Cerebellar cortex (tissue), 1 donor: ENCODE data around the gene CNN1.

ENCODE experiments used
- DNase-seq: peaks from one replicate; pipeline ENCODE4 v3.0.0-alpha.2; 2015; ENCODE audit warnings: low spot score

The CNN1 gene

DNA sequence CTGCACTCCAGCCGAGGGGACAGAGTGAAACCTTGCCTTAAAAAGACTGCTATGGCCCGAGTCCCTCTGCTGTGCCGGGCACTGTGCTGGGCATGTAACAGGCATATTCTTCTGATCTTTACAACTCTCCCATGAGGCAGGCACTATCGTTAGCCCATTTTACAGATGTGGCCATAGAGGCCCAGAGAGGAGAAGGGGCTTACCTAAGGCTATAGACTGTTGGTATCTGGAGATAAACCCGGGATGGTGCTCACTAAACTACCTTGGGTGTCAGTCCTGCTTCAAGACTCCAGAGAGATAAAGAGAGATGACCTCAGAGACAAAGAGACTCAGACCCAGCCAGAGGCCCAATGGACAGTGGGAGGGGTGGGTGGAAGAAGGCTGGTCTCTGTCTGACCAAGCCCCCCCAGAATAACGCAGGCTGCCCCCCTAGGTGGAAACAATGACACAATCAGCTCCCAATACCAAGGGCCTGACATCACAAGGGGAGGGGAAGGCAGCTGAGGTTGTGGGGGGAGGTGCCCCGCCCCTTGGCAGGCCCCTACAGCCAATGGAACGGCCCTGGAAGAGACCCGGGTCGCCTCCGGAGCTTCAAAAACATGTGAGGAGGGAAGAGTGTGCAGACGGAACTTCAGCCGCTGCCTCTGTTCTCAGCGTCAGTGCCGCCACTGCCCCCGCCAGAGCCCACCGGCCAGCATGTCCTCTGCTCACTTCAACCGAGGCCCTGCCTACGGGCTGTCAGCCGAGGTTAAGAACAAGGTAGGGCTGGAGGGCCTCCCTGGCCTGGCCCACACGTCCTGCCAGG, at the start of gene CNN1:
TSS of gene CNN1 (plus strand) at position 620 of the 805 bp plus-strand sequence. CDS start at position 697, 77 bp downstream.
- DNase-seq, result peak; percentile 47

- DNase-seq, result no peak
Observed at GRCh38 chr19:11489378-11489777, 49.3 kb upstream of the CNN1 start.

DNA sequence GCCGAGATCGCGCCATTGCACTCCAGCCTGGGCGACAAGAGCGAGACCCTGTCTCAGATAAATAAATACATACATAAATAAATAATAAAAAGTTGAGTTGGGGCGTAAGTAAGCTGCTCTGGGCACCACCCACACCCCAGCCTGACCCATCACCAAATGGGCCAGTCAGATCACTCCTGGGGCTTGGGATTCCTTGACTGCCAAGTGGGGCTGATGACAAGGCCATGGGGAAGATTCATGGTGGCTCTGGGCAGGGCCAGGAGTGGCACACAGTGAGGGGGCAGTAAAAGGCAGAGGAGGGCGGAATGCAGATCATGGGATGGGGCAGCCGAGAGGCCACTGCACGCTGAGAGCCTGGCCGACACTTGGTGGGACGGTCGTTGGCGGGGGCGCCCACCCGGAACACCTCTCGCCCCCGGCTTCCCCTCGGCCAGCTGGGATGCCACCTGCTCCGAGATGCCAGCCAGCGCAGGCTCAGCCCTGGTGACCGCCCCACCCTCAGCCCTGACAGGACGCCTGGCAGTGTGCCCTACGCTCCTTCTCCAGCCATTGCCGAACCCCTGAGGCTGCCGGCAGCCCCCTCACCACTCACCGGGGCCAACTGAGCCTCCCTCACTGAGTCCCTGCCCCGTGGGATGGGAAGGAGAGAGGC, 43.9 kb upstream of the CNN1 start:
- peak; percentile 80 for DNase-seq

DNA sequence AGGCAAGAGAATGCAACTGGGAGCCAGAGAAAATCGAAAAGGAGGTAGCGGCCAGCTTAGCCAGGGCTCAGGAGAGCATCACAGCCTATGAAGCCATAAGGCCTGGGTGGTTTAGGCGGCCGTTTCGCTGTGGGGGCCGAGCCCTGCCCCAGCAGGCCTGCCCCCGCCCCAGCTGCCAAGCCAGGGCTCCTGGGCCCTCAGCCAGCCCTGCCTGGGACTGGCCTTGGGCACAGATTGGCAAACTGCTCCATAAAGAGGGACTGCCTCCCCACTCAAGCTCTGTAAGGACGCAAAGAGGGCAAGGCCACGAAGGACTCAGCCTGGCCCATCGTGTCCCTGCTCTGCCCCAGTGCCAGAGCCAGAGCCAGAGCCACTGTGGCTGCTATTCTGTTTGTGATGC, 43.2 kb upstream of the CNN1 start:
- peak; percentile 93 for DNase-seq

- DNase-seq, result no peak
Observed at GRCh38 chr19:11495885-11496284, 42.8 kb upstream of the CNN1 start.

DNA sequence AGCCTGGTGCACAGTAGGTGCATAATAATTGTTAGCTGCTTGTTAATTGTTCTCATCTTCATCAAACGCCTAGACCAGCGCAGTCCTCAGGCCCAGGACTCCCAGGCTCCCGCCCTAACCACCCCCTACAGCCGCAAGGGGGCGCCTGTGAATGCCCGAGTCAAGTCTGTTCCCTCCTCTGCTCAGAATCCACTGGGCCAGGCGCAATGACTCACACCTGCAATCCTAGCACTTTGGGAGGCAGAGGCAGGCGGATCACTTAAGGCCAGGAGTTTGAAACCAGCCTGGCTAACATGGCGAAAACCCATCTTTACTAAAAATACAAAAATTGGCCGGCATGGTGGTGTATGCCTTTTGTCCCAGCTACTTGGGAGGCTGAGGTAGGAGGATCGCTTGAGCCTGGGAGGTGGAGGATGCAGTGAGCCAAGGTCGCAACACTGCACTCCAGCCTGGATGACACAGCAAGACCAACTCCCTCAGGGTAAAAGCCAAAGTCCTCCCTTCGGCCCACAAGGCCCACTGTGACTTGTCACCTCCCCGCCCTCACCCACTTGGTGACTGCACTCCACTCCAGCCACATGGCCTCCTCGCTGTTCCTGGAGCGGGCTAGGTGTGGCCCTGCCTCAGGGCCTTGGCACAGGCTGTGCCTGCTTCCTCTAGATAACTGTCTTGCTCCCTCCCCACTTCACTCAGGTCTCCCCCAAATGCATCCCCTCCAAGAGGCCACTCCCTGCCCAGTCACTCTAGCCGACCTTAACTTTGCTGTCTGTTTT, 42.1 kb upstream of the CNN1 start:
- DNase-seq, result peak; percentile 62

DNA sequence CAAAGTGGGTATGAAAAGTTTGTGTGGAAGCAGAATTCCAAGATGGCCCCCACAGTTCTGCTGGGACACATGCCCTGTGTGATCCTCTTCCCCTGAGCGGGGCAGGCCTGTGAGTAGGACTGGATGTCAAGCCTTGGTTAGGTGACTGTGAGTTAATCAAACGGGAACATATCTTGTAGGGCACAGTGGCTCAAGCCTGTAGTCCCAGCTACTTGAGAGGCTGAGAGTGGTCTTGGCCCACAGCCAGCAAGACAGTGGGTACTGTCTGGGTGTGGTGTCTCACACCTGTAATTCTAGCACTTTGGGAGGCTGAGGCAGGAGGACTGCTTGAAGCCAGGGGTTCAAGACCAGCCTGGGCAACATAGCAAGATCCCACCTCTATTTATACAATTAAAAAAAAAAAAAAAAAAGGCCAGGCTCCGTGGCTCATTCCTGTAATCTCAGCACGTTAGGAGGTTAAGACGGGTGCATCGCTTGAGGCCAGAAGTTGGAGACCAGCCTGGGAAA, 39.4 kb upstream of the CNN1 start:
- no peak for DNase-seq

DNA sequence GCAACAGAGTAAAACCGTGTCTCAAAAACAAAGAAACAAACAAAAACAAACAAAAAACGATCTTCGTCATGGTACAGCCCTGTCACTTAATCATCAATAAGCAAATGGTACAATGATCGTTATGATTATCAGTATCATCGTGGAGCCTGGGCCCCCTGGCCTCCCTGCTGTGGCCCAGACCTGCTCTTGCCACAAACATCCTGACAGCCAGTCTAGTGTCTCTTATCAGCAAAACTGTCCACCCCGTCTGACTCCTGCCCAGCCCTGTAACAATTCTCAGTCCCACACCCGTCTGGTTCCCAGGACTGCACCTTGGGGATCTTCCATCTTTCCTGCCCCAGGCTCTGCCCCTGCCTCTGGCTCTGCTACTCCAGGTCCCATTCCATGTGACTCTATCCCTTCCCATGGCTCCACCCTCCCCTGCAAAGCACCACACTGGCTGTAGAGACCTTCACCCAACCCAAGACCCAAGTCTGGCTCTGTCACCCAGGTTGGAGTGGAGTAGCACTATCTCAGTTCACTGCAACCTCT, 38.7 kb upstream of the CNN1 start:
- no peak for DNase-seq

DNA sequence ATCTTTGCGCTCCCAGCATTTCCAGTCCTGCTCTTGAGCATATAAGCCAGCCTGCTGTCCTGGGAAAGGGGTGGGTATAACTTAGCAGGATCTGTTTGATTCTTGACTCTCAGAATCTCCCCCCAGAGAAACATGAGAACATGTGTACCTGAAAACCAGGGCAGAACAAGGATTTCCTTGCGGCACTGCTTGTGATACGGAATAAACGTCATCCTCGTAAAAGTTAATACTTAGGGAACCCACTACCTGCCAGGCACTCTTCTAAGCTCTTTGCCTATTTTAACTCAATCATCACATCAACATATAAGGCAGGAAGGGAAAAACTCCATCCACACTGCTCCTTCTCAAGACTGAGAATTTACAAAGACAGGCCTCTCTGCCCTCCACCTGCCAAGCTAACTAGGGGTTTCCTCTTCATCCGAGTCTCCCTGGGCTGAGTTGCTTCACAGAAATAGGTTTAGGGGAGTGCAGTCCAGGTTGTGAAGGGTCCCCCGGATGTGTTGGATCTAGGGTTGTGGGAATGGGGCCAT, 34.1 kb upstream of the CNN1 start:
- DNase-seq, result no peak

DNA sequence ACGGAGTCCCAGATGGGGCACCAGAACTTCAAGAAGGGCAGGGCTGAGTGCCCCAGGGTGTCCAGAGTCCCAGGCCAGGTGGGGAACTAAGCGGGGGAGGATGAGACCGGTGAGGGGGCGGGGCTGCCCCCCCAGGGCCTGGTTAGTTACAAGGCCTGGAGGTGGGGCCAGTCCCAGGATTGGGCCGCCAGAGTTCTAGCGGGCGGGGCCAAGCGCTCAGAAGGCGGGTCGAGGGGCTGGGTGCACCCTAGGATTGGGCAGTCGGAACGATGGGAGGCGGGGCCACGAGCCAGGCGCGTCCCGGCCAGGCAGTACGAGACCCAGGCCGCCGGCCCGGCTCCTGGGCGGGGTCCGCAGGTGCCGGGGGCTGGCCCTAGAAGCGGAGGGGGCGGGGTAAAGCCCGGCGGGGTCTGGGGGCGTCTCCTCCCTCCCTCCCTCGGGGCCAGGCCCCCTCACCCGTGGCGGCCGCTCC, 33.6 kb upstream of the CNN1 start:
- peak; percentile 98 for DNase-seq

DNA sequence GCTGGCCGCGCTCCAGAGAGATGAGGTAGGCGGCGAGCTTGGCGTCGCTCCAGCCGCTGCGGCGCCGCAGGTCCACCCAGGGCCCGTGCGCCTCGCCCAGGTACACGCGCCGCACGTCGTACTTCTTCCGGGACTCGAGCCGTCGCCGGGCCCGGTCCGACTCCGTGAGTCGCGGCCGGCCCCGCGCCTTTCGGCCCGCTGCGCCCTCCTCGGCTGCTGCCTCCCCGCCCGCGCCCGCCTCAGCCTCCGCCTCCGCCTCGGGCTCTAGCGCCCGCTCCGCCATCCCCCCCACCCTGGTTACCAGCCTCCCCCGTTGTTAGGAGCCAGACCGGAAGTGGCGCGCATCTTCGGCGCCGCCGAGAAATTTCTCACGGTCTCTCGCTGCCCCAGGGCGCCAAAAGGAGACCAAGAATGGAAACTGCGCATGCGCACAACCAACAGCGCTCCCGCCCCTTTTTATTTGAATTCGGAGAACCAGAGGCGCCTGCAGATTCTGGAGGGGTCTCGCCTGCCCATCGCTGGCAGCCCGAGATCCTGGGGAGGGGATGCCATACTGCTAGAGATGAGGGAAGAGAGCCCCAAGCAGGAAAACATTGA, 33.0 kb upstream of the CNN1 start, which contains the start of gene ZNF653:
TSS of gene ZNF653 (minus strand) at position 336 of the 597 bp plus-strand sequence. CDS start at position 283, 53 bp downstream.
- peak; percentile 92 for DNase-seq

DNA sequence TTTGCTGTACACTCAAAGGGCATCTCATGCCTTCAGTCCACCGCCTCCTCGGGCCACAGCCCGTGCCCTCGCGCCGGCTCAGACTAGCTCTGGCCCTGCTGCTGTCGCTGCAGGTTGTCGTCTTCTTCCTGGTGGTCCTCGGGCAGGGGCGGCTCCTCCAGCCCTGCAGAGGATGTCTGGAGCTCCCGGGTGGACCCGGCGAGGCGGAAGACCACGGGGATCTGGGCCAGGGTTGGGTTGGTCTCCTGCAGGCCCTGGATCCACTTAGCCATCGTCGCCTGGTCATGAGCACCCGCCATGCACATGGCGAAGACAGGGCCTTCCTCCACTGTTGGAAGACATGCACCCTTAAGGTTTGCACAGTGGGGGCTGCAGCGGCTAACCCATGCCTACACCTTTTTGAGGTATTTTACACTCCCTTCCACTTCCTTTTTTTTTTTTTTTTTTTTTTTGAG, 32.5 kb upstream of the CNN1 start:
- no peak for DNase-seq

GRCh38 chr19:11506967-11507366, 31.7 kb upstream of the CNN1 start:
- DNase-seq, result no peak

GRCh38 chr19:11507370-11508078, 31.1 kb upstream of the CNN1 start:
- no peak for DNase-seq

DNA sequence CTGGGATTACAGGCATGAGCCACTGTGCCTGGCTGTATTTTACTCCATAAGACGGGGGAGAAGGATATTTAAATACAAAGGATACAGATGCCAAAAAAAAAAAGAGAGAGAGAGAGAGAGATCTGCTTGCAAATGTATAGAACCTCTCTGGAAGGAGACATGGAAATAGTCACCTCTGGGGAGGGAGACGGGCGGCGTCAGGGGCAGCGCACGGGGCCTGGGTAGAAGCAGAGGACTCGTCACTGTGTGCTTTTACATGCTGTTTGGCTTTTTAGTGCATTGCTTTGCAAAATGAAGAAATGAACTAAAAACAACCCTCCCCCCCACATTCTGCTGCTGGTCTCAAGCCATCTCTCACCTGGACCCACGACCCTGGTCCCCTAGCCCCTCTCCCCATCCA, 28.2 kb upstream of the CNN1 start:
- no peak for DNase-seq

DNA sequence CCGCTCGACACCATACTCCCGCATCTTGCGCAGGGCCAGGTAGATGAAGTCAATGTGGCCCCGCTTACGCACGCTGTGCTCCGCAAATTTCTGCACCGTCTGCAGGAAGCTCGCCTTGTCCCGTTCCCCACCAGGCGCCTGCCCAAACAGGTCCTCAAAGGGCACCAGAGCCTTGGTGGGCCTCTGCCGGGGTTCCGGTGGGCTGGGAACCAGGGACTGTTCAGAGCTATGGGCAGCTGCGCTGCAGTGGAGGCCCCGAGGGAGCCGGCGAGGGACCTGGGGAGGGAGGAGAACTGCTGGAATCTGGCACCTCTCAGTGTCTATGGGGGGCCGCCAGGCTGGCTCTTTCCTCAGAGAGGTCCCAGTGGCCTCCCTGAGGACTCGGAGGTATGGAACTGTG, 24.7 kb upstream of the CNN1 start:
- no peak for DNase-seq

DNA sequence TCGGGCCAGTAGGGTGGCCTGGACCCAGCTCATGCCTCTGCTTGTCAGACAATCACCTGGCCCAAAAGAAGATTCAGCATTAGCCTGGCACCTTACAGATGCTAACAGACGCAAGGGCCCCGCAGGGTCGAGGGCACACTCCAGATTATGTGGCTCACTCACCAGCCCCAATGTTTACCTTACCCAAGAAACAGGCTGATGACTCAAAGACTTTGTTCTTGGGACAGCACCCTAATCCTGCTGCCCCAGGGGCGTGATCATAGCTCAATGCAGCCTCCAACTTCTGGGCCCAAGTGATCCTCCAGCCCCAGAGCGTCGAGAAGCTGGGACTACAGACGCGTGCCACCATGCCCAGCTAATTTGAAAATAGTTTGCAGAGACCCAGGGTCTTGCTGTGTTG, 19.5 kb upstream of the CNN1 start:
- DNase-seq, result no peak

GRCh38 chr19:11528551-11529341, 9.9 kb upstream of the CNN1 start, which contains the start of gene ECSIT:
ECSIT (minus strand) TSS chr19:11529134; CDS start chr19:11519170, 9,964 bp downstream.
- peak; percentile 100 for DNase-seq

DNA sequence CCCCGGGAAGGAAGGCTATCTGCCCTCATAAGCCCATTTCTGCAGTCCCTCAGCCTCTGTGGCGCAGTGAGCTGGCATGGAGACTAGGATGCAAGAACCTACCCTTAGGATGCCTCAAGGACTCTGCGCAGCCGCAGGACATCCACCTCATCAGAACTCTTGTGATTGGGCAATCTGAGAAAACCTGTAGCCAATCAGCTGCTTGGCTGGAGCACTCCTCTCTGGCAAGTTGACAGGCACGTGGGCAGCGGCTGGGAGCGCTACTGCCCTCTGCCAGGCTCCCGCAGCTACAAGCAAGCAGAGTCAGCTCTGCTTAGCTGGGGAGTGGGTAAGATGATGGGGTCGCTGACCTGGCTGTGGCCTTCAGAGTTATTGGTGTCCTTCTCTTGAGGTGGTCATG, 8.2 kb upstream of the CNN1 start:
- peak; percentile 98 for DNase-seq

DNA sequence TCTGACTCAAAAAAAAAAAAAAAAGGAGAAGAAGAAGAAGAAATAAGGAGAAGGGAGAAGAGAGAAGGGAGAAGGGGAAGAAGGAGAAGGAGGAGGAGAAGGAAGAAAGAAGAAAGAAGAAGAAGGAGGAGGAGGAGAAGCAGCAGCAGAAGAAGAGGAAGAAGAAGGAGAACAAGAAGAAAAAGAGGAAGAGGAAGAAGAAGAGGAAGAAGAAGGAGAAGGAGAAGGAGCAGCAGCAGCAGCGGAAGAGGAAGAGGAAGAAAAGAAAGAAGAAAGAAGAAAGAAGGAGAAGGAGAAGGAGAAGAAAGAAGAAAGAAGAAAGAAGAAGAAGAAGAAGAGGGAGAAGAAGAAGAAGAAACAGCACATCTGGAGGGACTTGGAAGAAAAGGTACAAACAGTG, 4.1 kb upstream of the CNN1 start:
- no peak for DNase-seq
